ENCODE results near the gene PIGH.

DNA sequence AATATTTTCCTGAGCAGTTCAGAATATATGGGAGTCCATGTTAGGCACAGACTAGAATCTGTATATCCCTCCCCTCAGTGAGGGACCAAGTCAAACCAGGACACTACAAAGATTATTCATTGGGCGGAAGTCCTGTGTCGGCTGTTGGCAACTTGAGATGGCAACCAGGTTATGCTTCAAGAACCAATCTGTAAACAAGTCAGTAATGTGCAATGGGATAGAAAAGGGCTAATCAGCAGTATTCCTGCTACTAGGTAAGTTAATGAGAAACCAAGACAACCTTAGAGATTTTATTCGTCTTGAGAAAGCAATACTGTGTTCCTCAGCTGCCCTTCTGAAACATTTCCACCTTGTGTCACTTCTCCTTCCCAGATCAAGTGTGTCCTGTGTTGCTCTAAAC, 46.1 kb upstream of the PIGH start:
- TF ChIP-seq, protein P1, sequence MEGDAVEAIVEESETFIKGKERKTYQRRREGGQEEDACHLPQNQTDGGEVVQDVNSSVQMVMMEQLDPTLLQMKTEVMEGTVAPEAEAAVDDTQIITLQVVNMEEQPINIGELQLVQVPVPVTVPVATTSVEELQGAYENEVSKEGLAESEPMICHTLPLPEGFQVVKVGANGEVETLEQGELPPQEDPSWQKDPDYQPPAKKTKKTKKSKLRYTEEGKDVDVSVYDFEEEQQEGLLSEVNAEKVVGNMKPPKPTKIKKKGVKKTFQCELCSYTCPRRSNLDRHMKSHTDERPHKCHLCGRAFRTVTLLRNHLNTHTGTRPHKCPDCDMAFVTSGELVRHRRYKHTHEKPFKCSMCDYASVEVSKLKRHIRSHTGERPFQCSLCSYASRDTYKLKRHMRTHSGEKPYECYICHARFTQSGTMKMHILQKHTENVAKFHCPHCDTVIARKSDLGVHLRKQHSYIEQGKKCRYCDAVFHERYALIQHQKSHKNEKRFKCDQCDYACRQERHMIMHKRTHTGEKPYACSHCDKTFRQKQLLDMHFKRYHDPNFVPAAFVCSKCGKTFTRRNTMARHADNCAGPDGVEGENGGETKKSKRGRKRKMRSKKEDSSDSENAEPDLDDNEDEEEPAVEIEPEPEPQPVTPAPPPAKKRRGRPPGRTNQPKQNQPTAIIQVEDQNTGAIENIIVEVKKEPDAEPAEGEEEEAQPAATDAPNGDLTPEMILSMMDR (IDR thresholded peaks at IDR 0.05; ENCODE audit: low read depth, low read length), result no peak
- no peak for TF ChIP-seq POLR2A (IDR thresholded peaks at IDR 0.05; ENCODE audit: extremely low read depth, insufficient read length)
- TF ChIP-seq, protein P2, sequence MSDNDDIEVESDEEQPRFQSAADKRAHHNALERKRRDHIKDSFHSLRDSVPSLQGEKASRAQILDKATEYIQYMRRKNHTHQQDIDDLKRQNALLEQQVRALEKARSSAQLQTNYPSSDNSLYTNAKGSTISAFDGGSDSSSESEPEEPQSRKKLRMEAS (IDR thresholded peaks at IDR 0.05; ENCODE audit: low read depth, low read length), result no peak
